ENCODE data around the gene MEF2B.

MEF2B gene

GRCh38 chr19:19170873-19171672, 1.0 kb upstream of the MEF2B start:
- no peak for TF ChIP-seq CTCF (IDR thresholded peaks at IDR 0.05)

GRCh38 chr19:19169236-19170052, 619 bp downstream of the MEF2B start:
- no peak for TF ChIP-seq CTCF (IDR thresholded peaks at IDR 0.05)

GRCh38 chr19:19167612-19168011, 2.5 kb downstream of the MEF2B start:
- no peak for TF ChIP-seq CTCF (IDR thresholded peaks at IDR 0.05)

GRCh38 chr19:19165396-19165795, 4.7 kb downstream of the MEF2B start:
- TF ChIP-seq CTCF (IDR thresholded peaks at IDR 0.05): no peak

- no peak for TF ChIP-seq CTCF (IDR thresholded peaks at IDR 0.05)
Observed at GRCh38 chr19:19162495-19162894, 7.6 kb downstream of the MEF2B start.

GRCh38 chr19:19160461-19161035, 9.5 kb downstream of the MEF2B start:
- no peak for TF ChIP-seq CTCF (IDR thresholded peaks at IDR 0.05)

GRCh38 chr19:19159534-19159933, 10.5 kb downstream of the MEF2B start:
- no peak for TF ChIP-seq CTCF (IDR thresholded peaks at IDR 0.05)

All from LNCAP (cell line).